ENCODE measurements around the gene KEAP1. TPM values are rescaled to one million over a fixed set of nuclear protein-coding genes. Genes with fewer than 3 reads are reported as not detected.

KEAP1 gene
- total and polyA plus RNA-seq, 2 of the 8 experiments (the other 6 are each of a cell fraction or from before 2014, with no cell fraction given) = 80.6 to 106 TPM

DNA sequence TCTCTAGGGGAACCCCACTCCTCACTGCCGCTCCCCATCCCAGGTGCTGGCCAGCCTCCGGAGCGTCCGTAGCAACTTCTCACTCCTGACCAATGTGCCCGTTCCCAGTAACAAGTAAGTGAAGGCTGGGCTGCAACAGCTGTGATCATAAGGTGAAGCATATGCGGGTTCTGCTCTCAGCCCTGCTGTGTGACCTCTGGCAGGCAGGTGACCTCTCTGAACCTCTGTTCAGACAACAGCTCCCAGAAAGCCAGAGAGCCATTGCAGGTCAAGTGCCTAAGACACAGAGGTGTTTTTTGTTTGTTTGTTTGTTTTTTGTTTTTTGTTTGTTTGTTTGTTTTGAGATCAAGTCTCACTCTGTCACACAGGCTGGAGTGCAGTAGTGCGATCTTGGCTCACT, 54.1 kb downstream of the KEAP1 start:
- no peak overlapping the region for H3K56ac ChIP-seq (replicated peaks; ENCODE audit: insufficient read length, low read depth, low read length)
- no peak overlapping the region for H3K4me3 ChIP-seq (ENCODE audit: extremely low read depth in 1 of 4, insufficient read depth in 2 of 4, low read depth in 3 of 4, low read length in 4 of 4)
- H3K27me3 ChIP-seq (replicated peaks in 1 of 4; ENCODE audit: control insufficient read depth in 3 of 4, extremely low read depth in 1 of 4, insufficient read depth in 3 of 4, low read length in 3 of 4) = 0 out of 7 replicates have a peak, but pooled peaks cover 0 to 1% (median 0%) of the 10 kb centered on the region in 4 experiments
- H4K5ac ChIP-seq (ENCODE audit: insufficient read length, low read depth, low read length) = no peak overlapping the region
- H3K79me1 ChIP-seq (ENCODE audit: low read depth, low read length) = no peaks in the 10 kb centered on the region; the same call in 1 of the 2 replicates
- H2BK5ac ChIP-seq (ENCODE audit: low read depth, low read length) = no peak overlapping the region
- H3K9me3 ChIP-seq (ENCODE audit: insufficient read depth in 2 of 2, low read depth in 1 of 2, low read length in 1 of 2) = no peaks in the 10 kb centered on the region
- no peaks in the 10 kb centered on the region for H3K36me3 ChIP-seq (ENCODE audit: control insufficient read depth in 2 of 4, insufficient read depth in 4 of 4, low read length in 3 of 4)
- H3K4me2 ChIP-seq (ENCODE audit: insufficient read depth in 1 of 2, low read depth in 2 of 2, low read length in 2 of 2) = no peak overlapping the region
- FAIRE-seq (no peak), DNase-seq (ENCODE audit: low read depth in 1 of 2, low spot score in 2 of 2) (no peak)
- ChIA-PET CTCF (ENCODE audit: partially characterized antibody) (interaction anchor here (0.6 to 5.9 kb wide), 4 partner anchors 13 to 582 kb away, joined by 3 to 36 read pairs (median 10); no protein-coding TSS in a partner anchor), POLR2A (ENCODE audit: partially characterized antibody) (interaction anchor here (0.7 kb wide), 1 partner anchor 44 kb away, joined by 3 read pairs; no protein-coding TSS in a partner anchor)
- peaks cover 2% of the 10 kb centered on the region; the same call in 1 of the 2 replicates for H3K23me2 ChIP-seq (ENCODE audit: low read depth, low read length)
- WGBS, 2 experiments (ENCODE audit: extremely low coverage in 1 of 2, insufficient coverage in 1 of 2, insufficient read length in 1 of 2, insufficient replicate concordance in 2 of 2, low coverage in 1 of 2, low lambda C conversion rate in 2 of 2, missing lambda C conversion rate in 1 of 2) = 93% methylated on average over 7 of the region's 7 CpGs; no CpG with 5 or more reads in 1 of the 2 experiments
- H2BK15ac ChIP-seq (ENCODE audit: low read length) = no peak overlapping the region
- H3K27ac ChIP-seq (ENCODE audit: low read depth, low read length) = no peak overlapping the region
- no peak overlapping the region for H2BK120ac ChIP-seq (replicated peaks; ENCODE audit: low read depth, low read length)
- H3K4me1 ChIP-seq (replicated peaks in 1 of 4; ENCODE audit: control insufficient read depth in 3 of 4, insufficient read depth in 4 of 4, low read length in 3 of 4) = peaks cover 0 to 13% (median 7%) of the 10 kb centered on the region in 4 experiments; a peak in 4 of 7 replicates
- no peak overlapping the region for H3K23ac ChIP-seq (ENCODE audit: insufficient read length)
- no peak overlapping the region for H3K14ac ChIP-seq (ENCODE audit: insufficient read length)
- H3K4ac ChIP-seq (replicated peaks; ENCODE audit: insufficient read length, low read depth, low read length) = no peak overlapping the region
- H4K8ac ChIP-seq (ENCODE audit: extremely low read depth, insufficient read depth, low read length) = no peak overlapping the region
- H4K91ac ChIP-seq (replicated peaks; ENCODE audit: insufficient read length, low read length) = no peak overlapping the region
- no peak overlapping the region for H3K18ac ChIP-seq (ENCODE audit: extremely low read depth, low read length)
- H2BK12ac ChIP-seq (ENCODE audit: low read depth, low read length) = no peak overlapping the region
- H4K20me1 ChIP-seq (replicated peaks in 1 of 2; ENCODE audit: control insufficient read depth in 1 of 2, insufficient read depth in 2 of 2, low read length in 2 of 2) = no peaks in the 10 kb centered on the region
- H2AFZ ChIP-seq (ENCODE audit: low read length) = no peak overlapping the region
- H2BK20ac ChIP-seq (ENCODE audit: low read length) = no peak overlapping the region
- TF ChIP-seq KDM4A (IDR thresholded peaks at IDR 0.05; ENCODE audit: low read depth, low read length, severe bottlenecking) (no peak), KDM1A (IDR thresholded peaks at IDR 0.05; ENCODE audit: borderline replicate concordance, low read length) (0 out of 2 replicates have a peak, but pooled peaks have one; percentile 32)
- no peak overlapping the region for H3K9ac ChIP-seq (replicated peaks in 1 of 4; ENCODE audit: extremely low read depth in 1 of 4, low read depth in 3 of 4, low read length in 3 of 4)
- H2AK5ac ChIP-seq (ENCODE audit: low read depth, low read length) = no peak overlapping the region
- H3K79me2 ChIP-seq (ENCODE audit: control insufficient read depth in 1 of 2, insufficient read depth in 2 of 2, low read length in 2 of 2) = no peaks in the 10 kb centered on the region

Measured in H1 (cell line).